ENCODE results near the gene ERBB4.

- no peak for TF ChIP-seq CTCF (IDR thresholded peaks at IDR 0.05)
- TF ChIP-seq FOSB (CRISPR knock-in tag; IDR thresholded peaks at IDR 0.05), result no peak
- TF ChIP-seq POLR2A (IDR thresholded peaks at IDR 0.05; ENCODE audit: low read length), result no peak
- no peak for TF ChIP-seq EP300 (IDR thresholded peaks at IDR 0.05)
- no peak for TF ChIP-seq ATOH8 (CRISPR knock-in tag; IDR thresholded peaks at IDR 0.05; ENCODE audit: low read depth)
- no peak for TF ChIP-seq HOXA7 (CRISPR knock-in tag; IDR thresholded peaks at IDR 0.05)
- no peak for TF ChIP-seq CHD2 (IDR thresholded peaks at IDR 0.05; ENCODE audit: low read length, partially characterized antibody)
- no peak for TF ChIP-seq MAZ (IDR thresholded peaks at IDR 0.05; ENCODE audit: borderline replicate concordance, low read depth, low read length)
- TF ChIP-seq MAX (IDR thresholded peaks at IDR 0.05), result no peak
- TF ChIP-seq PHF8 (IDR thresholded peaks at IDR 0.05; ENCODE audit: borderline replicate concordance, low read depth), result no peak
- TF ChIP-seq RFX5 (IDR thresholded peaks at IDR 0.05), result no peak
- TF ChIP-seq REST (IDR thresholded peaks at IDR 0.05), result no peak
Measured at GRCh38 chr2:212173756-212174510, 364.7 kb downstream of the ERBB4 start.
